ENCODE results near the gene NACAD.

DNA sequence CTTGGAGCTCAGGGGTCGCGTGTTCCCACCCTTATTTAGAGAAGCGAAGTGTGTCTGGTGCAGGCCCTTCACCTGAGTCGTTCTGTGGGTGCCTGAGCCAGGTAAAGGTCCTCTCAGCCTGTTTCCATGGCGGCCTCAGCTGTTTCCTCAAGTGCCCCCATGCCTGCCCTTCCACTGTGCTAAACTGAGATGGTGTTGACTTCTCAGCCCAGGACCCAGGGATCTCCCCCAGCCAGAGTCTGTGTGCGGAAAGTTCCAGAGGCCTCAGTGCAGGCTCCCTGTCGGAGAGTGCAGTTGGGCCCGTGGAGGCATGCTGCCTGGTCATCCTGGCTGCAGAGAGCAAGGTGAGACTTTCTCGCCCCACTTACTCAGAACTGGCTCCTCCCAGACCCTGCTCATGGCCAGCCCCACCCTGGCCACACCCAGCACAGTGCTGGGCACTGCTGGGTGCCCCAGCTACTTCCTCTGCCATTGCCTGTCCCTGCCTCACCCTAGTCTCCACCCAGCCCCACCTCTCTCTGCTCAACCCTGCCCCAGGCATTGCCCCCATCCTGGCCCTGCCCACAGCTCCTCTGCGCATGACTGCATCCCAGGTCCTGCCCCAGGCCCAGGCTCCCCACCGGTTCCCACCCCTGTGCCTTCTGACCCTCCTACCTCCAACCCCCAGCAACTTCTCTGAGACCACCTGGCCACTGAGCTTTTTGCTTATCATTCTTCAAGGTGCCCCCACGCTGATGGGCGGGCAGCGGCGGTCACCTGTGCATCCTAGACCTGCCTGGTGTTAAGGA lies 20.3 kb downstream of the NACAD start:
- TF ChIP-seq, protein P1, sequence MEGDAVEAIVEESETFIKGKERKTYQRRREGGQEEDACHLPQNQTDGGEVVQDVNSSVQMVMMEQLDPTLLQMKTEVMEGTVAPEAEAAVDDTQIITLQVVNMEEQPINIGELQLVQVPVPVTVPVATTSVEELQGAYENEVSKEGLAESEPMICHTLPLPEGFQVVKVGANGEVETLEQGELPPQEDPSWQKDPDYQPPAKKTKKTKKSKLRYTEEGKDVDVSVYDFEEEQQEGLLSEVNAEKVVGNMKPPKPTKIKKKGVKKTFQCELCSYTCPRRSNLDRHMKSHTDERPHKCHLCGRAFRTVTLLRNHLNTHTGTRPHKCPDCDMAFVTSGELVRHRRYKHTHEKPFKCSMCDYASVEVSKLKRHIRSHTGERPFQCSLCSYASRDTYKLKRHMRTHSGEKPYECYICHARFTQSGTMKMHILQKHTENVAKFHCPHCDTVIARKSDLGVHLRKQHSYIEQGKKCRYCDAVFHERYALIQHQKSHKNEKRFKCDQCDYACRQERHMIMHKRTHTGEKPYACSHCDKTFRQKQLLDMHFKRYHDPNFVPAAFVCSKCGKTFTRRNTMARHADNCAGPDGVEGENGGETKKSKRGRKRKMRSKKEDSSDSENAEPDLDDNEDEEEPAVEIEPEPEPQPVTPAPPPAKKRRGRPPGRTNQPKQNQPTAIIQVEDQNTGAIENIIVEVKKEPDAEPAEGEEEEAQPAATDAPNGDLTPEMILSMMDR (IDR thresholded peaks at IDR 0.05; ENCODE audit: insufficient read depth, low read length), result no peak
- TF ChIP-seq, protein P2, sequence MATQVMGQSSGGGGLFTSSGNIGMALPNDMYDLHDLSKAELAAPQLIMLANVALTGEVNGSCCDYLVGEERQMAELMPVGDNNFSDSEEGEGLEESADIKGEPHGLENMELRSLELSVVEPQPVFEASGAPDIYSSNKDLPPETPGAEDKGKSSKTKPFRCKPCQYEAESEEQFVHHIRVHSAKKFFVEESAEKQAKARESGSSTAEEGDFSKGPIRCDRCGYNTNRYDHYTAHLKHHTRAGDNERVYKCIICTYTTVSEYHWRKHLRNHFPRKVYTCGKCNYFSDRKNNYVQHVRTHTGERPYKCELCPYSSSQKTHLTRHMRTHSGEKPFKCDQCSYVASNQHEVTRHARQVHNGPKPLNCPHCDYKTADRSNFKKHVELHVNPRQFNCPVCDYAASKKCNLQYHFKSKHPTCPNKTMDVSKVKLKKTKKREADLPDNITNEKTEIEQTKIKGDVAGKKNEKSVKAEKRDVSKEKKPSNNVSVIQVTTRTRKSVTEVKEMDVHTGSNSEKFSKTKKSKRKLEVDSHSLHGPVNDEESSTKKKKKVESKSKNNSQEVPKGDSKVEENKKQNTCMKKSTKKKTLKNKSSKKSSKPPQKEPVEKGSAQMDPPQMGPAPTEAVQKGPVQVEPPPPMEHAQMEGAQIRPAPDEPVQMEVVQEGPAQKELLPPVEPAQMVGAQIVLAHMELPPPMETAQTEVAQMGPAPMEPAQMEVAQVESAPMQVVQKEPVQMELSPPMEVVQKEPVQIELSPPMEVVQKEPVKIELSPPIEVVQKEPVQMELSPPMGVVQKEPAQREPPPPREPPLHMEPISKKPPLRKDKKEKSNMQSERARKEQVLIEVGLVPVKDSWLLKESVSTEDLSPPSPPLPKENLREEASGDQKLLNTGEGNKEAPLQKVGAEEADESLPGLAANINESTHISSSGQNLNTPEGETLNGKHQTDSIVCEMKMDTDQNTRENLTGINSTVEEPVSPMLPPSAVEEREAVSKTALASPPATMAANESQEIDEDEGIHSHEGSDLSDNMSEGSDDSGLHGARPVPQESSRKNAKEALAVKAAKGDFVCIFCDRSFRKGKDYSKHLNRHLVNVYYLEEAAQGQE (IDR thresholded peaks at IDR 0.05; ENCODE audit: insufficient replicate concordance, low read depth), result no peak
- no peak for TF ChIP-seq POLR2AphosphoS5 (IDR thresholded peaks at IDR 0.05; ENCODE audit: low read depth)
- no peak for TF ChIP-seq GABPA (IDR thresholded peaks at IDR 0.05; ENCODE audit: low read depth)
- TF ChIP-seq SPI1 (IDR thresholded peaks at IDR 0.05; ENCODE audit: borderline replicate concordance, low read depth), result no peak
